Liver (tissue), 9 donors: Measurements from ENCODE around the gene TCFL5. TPM values are rescaled to one million over a fixed set of nuclear protein-coding genes. Genes with fewer than 3 reads are reported as not detected.

Source experiments
- DNase-seq: peaks from one replicate; pipeline ENCODE4 v3.0.0-alpha.2; 2017; ENCODE audit warnings: low spot score
- H3K27ac ChIP-seq, 2 donors: one replicate each; pipeline ENCODE4 v1.7.0; 2013; ENCODE audit warnings: inconsistent platforms in 2 of 2, low read length in 2 of 2, control low read depth in 1 of 2, low read depth in 1 of 2, mild to moderate bottlenecking in 1 of 2
- H3K27me3 ChIP-seq, 4 donors: one replicate each; pipeline versions ENCODE4 v1.6.1 to v1.7.0; 2013; ENCODE audit warnings: low read length in 3 of 4, inconsistent platforms in 1 of 4, mild to moderate bottlenecking in 1 of 4, moderate library complexity in 1 of 4; ENCODE audit not compliant: control insufficient read depth in 4 of 4, insufficient read depth in 4 of 4
- H3K36me3 ChIP-seq, 4 donors: one replicate each; pipeline versions ENCODE4 v1.6.1 to v1.7.0; 2013; ENCODE audit warnings: low read length in 3 of 4, mild to moderate bottlenecking in 3 of 4, low read depth in 1 of 4, moderate library complexity in 1 of 4; ENCODE audit not compliant: control insufficient read depth in 4 of 4, insufficient read depth in 3 of 4
- H3K4me1 ChIP-seq, 4 donors: one replicate each; pipeline versions ENCODE4 v1.6.1 to v1.7.0; 2013; ENCODE audit warnings: low read length in 3 of 4, mild to moderate bottlenecking in 3 of 4, moderate library complexity in 1 of 4; ENCODE audit not compliant: control insufficient read depth in 4 of 4, insufficient read depth in 4 of 4
- H3K4me3 ChIP-seq, 3 donors: one replicate each; pipeline versions ENCODE4 v1.6.1 to v1.7.0; 2013; ENCODE audit warnings: low read length in 3 of 3, control low read depth in 1 of 3, low read depth in 1 of 3, mild to moderate bottlenecking in 1 of 3
- H3K9ac ChIP-seq, 2 donors: one replicate each; pipeline ENCODE4 v1.7.0; 2013; ENCODE audit warnings: low read length in 2 of 2, mild to moderate bottlenecking in 2 of 2, moderate library complexity in 2 of 2, control low read depth in 1 of 2, low read depth in 1 of 2
- H3K9me3 ChIP-seq, 4 donors: one replicate each; pipeline versions ENCODE4 v1.6.1 to v1.7.0; 2013; ENCODE audit warnings: low read length in 3 of 4; ENCODE audit not compliant: control insufficient read depth in 4 of 4
- ATF3 ChIP-seq: IDR thresholded peaks from 2 replicates; pipeline ENCODE4 v1.6.1; 2016; ENCODE audit warnings: antibody characterized with exemption
- CTCF ChIP-seq: fragments of 150-350 bp; IDR thresholded peaks from 2 replicates; pipeline ENCODE4 v1.5.1; 2017; ENCODE audit warnings: improper control_type of control experiment, low read depth, low read length; ENCODE audit not compliant: missing input control
- FOXA2 ChIP-seq: IDR thresholded peaks from 2 replicates; pipeline ENCODE4 v1.6.1; 2016; ENCODE audit warnings: antibody characterized with exemption
- GABPA ChIP-seq, 2 donors: IDR thresholded peaks in 1 of 2; conservative IDR thresholded peaks in 1 of 2; 2 replicates each; pipeline ENCODE4 v1.6.1; 2016; ENCODE audit warnings: antibody characterized with exemption in 2 of 2, mild to moderate bottlenecking in 1 of 2, moderate library complexity in 1 of 2
- HNF4A ChIP-seq, 2 donors: conservative IDR thresholded peaks; 2 replicates each; pipeline ENCODE4 v1.6.1; 2016; ENCODE audit warnings: antibody characterized with exemption in 2 of 2, mild to moderate bottlenecking in 2 of 2
- HNF4G ChIP-seq: IDR thresholded peaks from 2 replicates; pipeline ENCODE4 v1.6.1; 2016; ENCODE audit warnings: antibody characterized with exemption
- JUND ChIP-seq, 2 donors: IDR thresholded peaks; 2 replicates each; pipeline ENCODE4 v1.6.1; 2016; ENCODE audit warnings: antibody characterized with exemption in 2 of 2
- MAX ChIP-seq: IDR thresholded peaks from 2 replicates; pipeline ENCODE4 v1.6.1; 2016; ENCODE audit warnings: antibody characterized with exemption
- NR2F2 ChIP-seq: IDR thresholded peaks from 2 replicates; pipeline ENCODE4 v1.6.1; 2016; ENCODE audit warnings: antibody characterized with exemption
- RAD21 ChIP-seq, 2 donors: IDR thresholded peaks; 2 replicates each; pipeline ENCODE4 v1.6.1; 2016; ENCODE audit warnings: antibody characterized with exemption in 2 of 2, mild to moderate bottlenecking in 2 of 2
- REST ChIP-seq: IDR thresholded peaks from 2 replicates; pipeline ENCODE4 v1.6.1; 2016; ENCODE audit warnings: antibody characterized with exemption, mild to moderate bottlenecking
- RXRA ChIP-seq, 2 donors: IDR thresholded peaks; 2 replicates each; pipeline ENCODE4 v1.6.1; 2017 to 2018; ENCODE audit warnings: antibody characterized with exemption in 2 of 2, mild to moderate bottlenecking in 1 of 2
- SP1 ChIP-seq: IDR thresholded peaks from 2 replicates; pipeline ENCODE4 v1.6.1; 2018; ENCODE audit warnings: antibody characterized with exemption, mild to moderate bottlenecking
- TAF1 ChIP-seq: conservative IDR thresholded peaks from 2 replicates; pipeline ENCODE4 v1.6.1; 2016; ENCODE audit warnings: antibody characterized with exemption, mild to moderate bottlenecking
- YY1 ChIP-seq: IDR thresholded peaks from 2 replicates; pipeline ENCODE4 v1.6.1; 2016; ENCODE audit warnings: antibody characterized with exemption, mild to moderate bottlenecking
- ZBTB33 ChIP-seq: IDR thresholded peaks from 2 replicates; pipeline ENCODE4 v1.6.1; 2016; ENCODE audit warnings: antibody characterized with exemption
- WGBS: extraction: QIAGEN DNeasy Blood & Tissue Kit; methylation state at CpG from one replicate; pipeline ENCODE4 v1.1.7; 2013; 5-methylcytosine and 5-hydroxymethylcytosine counted together
- polyA plus RNA-seq, 2 donors: library from polyadenylated mRNA; stranded (reverse) in 1 of 2; unstranded in 1 of 2; fragments of 200-250 nt in 1 of 2; fragments of >200 nt in 1 of 2; fragmentation: Nextera tagmentation in 1 of 2; extraction: Ambion mirVana in 1 of 2; gene quantifications; one replicate each; pipeline versions ENCODE4 v1.2.1 to v1.2.3, GENCODE V29; 2013 to 2015
- total RNA-seq, 2 donors: library from RNA; depleted of rRNA; stranded (reverse); fragments of >200 nt; gene quantifications; one replicate each; pipeline ENCODE4 v1.2.3, GENCODE V29; 2014
- donor health status: healthy.
- donor health status: healthy.
- donor health status: healthy.
- donor health status: healthy.
- donor health status: healthy.

TCFL5 gene
- total and polyA plus RNA-seq, 4 donors = 0.79 to 3.8 (median 2.2) TPM

- TF ChIP-seq ZBTB33 (no peak), YY1 (no peak)
Observed at GRCh38 chr20:62831854-62832211, 29.8 kb downstream of the TCFL5 start (continued).

GRCh38 chr20:62831361-62831788 is 30.2 kb downstream of the TCFL5 start:
- Histone ChIP-seq H3K4me3 (no peak overlapping the region), H3K4me1 (peaks cover 11 to 31% (median 21%) of the 10 kb centered on the region in 4 donors), H3K27ac (peak overlapping the region; percentile 78 to 94), H3K36me3 (no peaks in the 10 kb centered on the region), H3K9me3 (no peaks in the 10 kb centered on the region), H3K27me3 (no peaks in the 10 kb centered on the region), H3K9ac (no peak overlapping the region)
- no peak for DNase-seq
- peak in 1 of 2 donors; percentile 35 for TF ChIP-seq RAD21 (IDR thresholded peaks at IDR 0.05)
- TF ChIP-seq HNF4A (conservative IDR thresholded peaks at IDR 0.05) = peak; percentile 64 to 65
- no peak for TF ChIP-seq ATF3
- TF ChIP-seq SP1 = peak; percentile 79
- TF ChIP-seq RXRA (IDR thresholded peaks at IDR 0.05) = peak; percentile 41 to 43
- TF ChIP-seq MAX = no peak
- WGBS = 48% methylated on average over 10 of the region's 10 CpGs

- H3K36me3 ChIP-seq = no peaks in the 10 kb centered on the region
- H3K4me3 ChIP-seq = no peak overlapping the region
- H3K4me1 ChIP-seq = peaks cover 11 to 28% (median 21%) of the 10 kb centered on the region in 4 donors
- 87% methylated on average over 22 of the region's 22 CpGs for WGBS
- no peak overlapping the region for H3K9ac ChIP-seq
- no peak overlapping the region for H3K27ac ChIP-seq
- no peak for DNase-seq
- TF ChIP-seq HNF4G (no peak), CTCF (no peak), JUND (IDR thresholded peaks at IDR 0.05) (no peak)
- H3K27me3 ChIP-seq = no peaks in the 10 kb centered on the region
- no peaks in the 10 kb centered on the region for H3K9me3 ChIP-seq
Observed at GRCh38 chr20:62830821-62831220, 30.8 kb downstream of the TCFL5 start.

GRCh38 chr20:62830251-62830650 is 31.4 kb downstream of the TCFL5 start:
- 94% methylated on average over 14 of the region's 14 CpGs for WGBS
- peaks cover 11 to 30% (median 21%) of the 10 kb centered on the region in 4 donors for H3K4me1 ChIP-seq
- no peaks in the 10 kb centered on the region for H3K36me3 ChIP-seq
- no peak overlapping the region for H3K4me3 ChIP-seq
- no peaks in the 10 kb centered on the region for H3K27me3 ChIP-seq
- no peak overlapping the region for H3K27ac ChIP-seq
- H3K9me3 ChIP-seq = no peaks in the 10 kb centered on the region
- H3K9ac ChIP-seq = no peak overlapping the region
- no peak for DNase-seq
- TF ChIP-seq HNF4A (conservative IDR thresholded peaks at IDR 0.05) (no peak), YY1 (no peak), TAF1 (no peak), ZBTB33 (no peak), JUND (IDR thresholded peaks at IDR 0.05) (no peak), GABPA (IDR thresholded peaks at IDR 0.05 in 1 of 2, conservative IDR thresholded peaks at IDR 0.05 in 1 of 2) (no peak), RXRA (IDR thresholded peaks at IDR 0.05) (no peak), FOXA2 (no peak), ATF3 (no peak), NR2F2 (no peak), SP1 (no peak), REST (no peak), RAD21 (IDR thresholded peaks at IDR 0.05) (no peak)
